ENCODE measurements around the gene HMGXB3.
A peak's percentile ranks its signal among the peaks of the same experiment; 100 is the strongest.

The HMGXB3 gene

DNA sequence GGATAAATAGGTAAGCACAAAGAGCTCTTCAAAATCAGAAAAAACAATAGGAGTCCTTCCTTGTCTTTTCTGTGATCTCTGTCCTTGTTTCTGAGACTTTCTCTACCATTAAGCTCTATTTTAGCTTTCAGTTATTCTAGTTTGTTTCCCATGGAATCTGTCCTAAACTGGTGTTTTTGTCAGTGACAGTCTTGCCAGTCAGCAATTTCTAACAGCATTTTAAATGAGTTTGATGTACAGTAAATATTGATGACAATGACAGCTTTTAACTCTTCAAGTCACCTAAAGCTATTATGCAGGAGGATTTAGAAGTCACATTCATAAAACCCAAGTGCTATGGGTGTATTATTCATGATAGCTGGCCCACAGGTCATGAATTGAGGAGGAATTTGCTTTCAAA lies 18.0 kb upstream of the HMGXB3 start:
- no peak for DNase-seq

DNA sequence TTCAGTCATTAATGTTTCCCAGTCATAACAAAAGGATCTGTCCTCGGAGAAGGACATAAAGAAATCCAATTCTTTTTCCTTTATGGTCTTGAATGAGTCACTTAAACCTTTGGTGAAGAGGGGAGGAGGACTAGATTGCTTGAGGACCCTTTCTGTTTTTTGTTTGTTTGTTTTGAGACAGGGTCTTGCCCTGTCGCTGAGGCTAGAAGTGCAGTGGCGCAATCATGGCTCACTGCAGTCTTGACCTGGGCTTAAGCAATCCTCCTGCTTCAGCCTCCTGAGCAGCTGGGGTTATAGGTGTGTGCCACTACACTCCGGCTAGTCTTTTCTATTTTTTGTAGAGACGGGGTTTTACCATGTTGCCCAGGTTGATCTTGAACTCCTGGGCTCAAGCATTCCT lies 12.4 kb upstream of the HMGXB3 start:
- DNase-seq: no peak

DNA sequence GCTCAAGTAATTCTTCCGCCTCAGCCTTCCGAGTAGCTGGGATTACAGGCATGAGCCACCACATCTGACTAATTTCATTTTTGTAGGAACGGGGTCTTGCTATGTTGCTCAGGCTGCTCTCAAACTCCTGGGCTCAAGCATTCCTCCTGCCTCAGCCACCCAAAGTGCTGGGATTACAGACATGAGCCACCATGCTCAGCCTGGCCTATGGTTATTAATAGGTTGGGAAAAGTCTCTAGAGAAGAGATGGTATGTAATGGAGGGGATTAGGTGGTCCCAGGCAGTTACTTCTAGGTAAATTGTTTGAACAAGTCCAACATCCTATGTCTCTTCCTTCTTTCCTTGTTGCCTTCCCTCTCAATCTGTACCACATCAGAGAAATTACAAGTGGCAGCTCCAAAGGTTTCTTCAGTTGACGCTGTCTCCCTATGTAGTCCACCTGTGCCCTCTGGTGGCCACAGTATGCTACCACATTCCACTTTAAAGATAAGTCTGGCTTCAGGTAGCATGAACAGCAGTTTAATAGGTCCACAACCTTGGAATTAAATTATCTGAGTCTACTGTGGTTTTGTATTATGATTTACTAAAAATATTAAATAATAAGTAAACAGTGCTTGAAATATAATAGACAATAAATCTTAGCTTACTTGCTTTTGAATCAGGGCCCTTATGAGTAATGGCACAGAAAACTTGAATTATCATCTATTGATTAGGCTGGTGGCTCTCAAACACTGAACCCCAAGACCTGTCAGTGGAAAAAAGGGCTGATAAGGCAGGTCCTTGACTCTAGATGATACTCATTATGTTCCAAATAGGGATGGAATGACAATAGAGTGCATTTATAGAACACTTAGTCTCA lies 9.8 kb upstream of the HMGXB3 start:
- DNase-seq: peak; percentile 32 to 82

DNA sequence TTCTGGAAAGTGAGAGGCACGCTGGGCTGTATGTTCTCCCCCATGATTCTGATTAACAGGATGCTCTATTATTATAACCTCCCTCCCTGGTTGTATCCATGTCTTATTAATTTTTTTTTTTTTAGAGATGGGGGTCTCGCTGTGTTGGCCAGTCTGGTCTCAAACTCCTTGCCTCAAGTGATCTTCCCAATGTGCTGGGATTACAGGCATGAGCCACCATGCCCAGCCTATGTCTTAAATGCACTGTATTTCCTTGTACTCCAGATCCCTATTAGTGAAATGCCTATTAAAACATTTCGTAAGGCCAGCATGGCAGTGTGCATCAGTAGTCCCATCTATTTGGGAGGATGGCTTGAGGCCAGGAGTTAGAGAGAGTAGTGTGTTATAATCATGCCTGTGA lies 7.1 kb upstream of the HMGXB3 start:
- no peak for DNase-seq

DNA sequence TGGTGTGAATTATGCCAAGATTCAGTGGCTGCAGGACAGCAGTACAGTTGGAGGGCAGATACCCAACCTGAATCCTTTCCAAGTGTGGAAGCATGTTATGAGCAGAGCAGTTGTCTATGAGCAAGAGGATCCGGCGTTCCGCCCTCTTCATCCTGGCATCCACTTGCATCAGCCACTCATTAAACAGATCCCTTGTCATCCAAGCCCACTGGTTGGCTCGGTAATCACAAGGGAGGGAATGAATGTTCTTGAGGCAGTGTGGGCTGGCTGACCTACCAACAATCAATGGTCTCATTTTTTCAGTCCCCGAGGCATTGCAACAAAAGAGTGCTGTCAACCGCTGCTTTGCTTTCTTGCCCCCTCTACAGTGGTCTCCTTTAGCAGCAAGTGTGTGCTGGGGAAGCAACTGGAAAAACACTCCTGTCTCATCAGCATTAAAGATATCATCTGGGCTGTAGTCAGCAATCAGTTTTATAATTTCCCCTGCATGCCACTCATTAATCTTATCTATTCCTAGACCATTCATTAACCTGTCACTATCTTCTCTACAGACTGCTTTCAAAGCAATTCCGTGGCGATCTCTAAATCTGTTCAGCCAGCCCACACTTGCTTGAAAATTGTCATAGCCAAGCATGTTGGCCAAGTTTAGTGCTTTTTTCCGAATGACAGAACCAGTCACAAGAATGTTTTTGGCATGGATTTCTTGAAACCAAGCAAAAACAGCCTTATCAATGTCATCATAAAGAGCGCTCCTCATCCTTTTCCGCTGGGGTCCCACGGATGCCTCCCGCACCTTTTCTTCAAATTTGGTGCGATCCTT lies 4.9 kb upstream of the HMGXB3 start:
- no peak for DNase-seq

DNA sequence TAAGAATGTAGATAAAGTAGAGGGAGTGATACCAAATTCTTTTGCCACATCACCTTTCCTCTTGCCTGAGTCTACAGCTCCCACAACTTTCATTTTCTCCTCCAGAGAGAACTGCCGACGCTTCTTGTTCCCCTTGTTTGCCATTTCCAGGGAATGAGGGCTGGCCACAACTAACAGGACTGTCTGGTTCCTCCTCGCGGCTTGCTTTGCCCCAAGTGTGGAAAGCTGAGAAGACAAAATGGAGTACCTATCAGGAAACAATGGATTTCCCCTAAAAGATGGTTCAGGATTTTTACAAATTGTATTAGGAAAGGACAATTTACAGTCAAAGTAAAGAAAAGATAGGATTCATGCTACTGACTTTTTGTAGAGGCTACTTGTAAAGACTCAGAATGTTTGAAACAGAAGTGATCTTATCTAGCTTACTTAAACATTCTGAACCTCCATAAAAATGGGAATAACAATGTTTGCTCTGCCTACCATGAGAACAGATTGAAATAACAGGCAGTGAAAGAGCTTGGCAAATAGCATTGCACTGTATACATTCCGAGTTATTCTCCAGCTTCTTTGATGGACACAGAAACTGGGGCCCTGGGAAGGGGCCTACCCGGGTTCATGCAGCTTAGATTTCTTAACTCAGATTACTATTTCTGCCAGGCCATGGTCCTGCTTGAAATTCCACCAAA lies 4.2 kb upstream of the HMGXB3 start:
- no peak for DNase-seq

DNA sequence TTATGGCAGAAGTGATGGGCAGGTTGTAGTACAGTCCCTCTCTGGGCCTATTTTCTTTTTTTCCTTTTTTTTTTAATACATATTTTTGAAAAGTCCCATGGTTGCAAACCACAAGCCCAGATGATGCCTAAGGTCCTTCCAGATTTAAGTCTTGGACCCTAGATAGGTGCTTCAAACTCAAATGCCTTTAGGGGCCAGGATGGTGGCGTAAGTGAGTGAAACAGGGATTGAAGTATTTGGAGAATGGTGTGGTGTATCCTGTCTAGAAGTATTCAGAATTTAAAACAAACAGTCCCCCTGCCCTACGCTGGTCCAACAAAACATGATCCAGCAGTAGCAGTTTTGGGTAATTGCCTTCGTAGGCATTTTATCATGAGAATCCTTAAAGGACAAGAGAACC lies 2.3 kb upstream of the HMGXB3 start:
- DNase-seq: no peak

DNA sequence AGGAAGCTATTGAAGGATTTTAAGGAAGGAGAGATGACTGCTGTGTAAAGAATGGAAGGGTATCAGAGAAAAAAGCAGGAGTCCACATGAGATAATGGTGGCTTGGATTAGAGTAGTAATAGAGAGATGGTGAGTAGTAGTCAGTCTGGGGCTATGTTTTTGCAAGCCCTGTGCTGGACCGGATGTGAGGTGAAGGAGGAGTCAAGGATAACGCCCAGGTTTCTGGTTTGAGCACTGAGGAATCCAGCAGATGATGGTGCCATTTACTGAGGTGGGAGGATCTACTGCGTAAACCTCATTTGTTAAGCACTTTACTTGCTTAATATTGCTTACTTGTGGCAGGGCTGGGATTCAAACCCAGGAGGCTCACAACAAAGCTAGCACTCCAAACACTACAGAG lies 1.2 kb upstream of the HMGXB3 start:
- DNase-seq: no peak

DNA sequence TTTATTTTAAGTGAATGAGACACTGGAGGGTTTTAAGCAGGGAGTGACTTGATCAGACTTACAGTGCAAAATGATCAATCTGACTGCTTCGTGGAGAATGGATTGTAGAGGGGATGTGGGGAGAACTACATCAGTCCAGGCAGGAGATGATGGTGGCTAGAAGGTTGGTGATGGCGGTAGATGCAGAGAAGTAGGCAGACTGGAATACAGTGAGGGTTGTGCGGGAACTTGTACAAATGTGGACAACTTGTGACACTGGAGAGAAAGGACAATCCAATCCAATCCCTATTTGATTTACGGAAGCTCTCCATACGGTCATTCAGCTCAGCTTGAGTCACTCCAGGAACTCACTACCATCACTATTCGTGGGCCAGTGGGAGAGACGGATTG lies 678 bp upstream of the HMGXB3 start:
- DNase-seq: no peak

DNA sequence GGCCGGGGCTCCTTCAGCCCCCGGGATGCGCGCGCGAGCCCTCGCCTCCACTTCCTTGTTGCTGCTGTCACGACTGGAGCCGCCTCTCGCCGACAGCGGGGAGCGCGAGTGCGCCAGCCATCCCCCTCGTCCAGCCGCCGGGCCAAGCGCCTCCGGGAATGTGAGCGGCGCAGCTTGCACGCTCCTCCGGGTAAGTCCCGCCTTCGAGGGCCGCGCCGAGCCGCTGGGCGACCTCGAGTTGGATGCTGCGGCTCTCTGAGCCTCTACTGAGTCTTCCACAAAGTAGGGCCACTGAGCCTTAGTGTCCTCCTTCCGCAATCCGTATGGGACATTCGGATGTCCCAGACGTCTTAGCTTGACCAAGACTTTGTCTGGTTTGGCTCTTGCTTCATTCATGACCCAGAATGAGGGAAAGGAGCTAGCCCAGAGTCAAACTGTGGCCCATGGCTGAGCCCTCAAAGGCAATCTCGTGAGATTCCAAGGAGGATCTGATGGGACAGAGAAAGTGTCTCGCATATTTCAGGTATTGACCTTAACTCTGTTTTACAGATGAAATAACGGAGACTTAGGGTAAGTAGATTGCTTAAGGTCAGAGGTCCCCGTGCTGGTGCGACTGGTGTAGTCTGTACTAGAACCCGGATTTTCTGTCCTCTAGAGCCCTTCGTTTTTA lies 586 bp downstream of the HMGXB3 start:
- DNase-seq: no peak

DNA sequence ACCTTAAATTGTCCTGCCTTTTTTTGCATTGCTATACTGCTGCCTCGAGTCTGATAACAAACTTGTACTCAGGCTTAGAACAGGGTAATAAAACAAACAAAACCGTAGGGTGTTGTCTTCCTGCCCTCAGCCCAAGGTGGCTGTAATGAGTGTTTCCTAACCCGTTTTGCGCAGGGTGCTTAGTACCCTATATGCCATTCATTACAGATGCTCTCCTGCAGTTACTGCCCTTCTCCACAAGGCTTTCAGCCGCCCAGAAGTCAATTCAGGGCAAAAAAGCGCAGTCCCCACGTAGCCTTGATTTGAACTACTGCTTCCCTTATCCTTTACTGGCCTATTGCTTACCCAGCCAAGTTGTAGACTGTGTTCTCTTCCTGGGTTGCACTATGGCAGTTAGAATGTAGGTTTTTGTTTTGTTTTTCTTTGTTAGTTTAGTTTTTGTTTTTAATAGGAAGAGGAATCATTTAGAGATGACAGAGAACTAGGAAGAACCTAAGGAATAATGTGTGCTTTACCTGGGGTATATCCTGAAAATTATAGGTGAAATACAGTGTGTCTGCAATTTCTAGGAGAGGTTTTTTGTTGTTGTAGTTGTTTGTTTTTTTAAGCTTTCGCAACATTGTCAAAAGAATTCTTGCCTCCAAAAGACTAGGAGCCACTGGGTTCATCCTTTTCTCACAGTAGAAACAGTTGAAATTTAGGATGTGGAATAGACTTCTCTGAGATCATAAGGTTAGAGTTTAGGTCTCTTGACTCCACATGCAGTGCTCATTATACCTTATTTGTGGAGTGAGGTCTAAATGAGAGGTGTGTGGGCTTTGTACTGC lies 1.3 kb downstream of the HMGXB3 start:
- DNase-seq: no peak

DNA sequence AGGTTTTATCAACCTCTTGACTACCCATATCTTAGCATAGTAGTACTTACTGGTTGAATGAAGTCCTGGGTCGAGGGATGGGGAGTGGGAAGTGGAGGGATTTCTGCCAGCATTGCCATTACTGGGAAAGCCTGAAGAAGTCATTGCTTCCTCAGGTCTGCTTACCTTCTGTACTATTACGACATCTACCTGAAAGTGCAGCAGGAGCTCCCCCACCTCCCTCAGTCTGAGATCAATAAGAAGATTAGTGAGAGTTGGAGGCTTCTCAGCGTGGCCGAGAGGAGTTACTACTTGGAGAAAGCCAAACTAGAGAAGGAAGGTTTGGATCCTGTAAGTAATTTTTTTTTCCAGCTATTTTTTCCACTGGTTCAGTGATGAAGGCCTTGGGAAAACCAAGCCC lies 5.8 kb downstream of the HMGXB3 start:
- no peak for DNase-seq

DNA sequence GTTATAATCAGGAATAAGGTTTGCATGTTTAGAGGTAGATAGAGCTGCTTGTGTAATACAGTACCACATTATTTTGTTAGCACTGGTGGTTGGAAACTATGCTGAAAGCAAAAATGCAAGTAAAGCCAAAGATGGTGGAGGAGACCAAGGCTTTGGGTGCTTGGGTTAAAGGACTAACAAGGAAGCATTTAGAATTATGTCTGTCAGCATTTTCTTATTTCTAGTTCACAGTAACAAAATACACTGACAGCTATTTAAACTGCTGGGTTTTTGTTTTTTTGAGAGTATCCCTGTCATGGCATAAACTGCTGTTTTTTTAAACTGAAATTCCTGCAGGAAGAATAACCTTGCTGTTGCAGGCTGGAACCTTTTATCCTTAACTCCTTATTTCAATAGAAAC lies 6.5 kb downstream of the HMGXB3 start:
- no peak for DNase-seq

DNA sequence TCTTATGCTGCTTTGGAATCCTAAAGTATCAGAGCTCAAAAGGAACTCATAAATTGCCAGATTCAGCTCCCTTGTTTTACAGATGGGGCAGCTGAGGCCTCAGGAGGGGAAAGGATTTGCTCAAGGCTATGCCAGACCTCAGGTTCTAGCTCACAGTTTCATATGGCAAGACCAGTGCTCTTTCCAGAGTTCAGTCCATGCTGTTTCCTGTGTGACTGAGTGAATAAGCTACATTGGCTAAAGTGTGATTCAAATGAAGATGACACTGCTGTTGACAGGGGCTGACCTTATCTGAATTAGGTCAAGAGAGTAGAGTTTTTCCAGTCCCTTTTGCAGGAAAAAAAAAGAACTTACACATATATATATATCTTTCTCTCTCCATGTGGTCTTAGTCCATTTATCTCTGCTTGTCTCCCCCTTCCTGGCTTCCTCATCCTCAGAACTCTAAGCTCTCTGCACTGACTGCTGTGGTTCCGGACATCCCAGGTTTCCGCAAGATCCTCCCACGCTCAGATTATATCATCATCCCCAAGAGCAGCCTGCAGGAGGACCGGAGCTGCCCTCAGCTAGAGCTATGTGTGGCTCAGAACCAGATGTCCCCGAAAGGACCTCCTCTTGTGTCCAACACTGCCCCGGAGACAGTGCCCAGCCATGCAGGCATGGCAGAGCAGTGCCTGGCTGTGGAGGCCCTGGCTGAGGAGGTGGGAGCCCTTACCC lies 9.3 kb downstream of the HMGXB3 start:
- DNase-seq: no peak

DNA sequence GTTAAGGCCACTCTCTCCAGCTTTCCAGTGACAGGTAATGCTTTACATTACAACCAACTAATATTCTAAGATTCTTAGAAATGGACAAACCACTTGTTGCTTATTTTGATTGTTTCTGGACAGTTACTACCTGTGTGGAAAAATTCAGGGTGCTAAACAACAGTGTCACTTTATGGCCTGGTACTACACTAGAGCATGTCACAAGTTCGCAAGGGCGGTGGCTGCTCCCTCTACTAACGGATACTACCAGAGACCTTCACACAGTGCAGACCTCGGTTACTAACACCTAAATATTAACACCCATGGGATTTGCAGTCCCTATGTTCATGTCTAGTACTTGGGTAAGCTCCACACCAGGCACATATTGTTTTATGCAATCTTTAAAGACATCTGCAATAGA lies 13.4 kb downstream of the HMGXB3 start:
- DNase-seq: no peak

DNA sequence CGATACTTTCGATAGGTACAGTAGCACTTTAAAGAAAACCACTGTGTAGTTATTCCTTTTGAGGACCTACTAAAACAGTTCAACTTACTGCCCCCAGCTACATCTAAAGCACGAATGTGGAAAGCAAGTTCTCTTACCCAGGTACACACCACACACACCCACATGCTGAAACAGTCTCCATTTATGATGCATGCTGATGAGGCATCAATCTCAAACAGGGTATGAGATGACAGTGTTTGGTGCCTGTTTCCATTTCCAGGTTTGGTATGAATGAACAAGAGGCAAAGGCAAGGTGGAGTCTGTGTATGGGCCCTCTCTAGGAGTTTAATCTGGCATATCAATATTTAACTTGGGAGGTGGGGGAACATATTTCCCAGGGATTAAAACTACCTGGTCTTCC lies 13.9 kb downstream of the HMGXB3 start:
- DNase-seq: no peak

DNA sequence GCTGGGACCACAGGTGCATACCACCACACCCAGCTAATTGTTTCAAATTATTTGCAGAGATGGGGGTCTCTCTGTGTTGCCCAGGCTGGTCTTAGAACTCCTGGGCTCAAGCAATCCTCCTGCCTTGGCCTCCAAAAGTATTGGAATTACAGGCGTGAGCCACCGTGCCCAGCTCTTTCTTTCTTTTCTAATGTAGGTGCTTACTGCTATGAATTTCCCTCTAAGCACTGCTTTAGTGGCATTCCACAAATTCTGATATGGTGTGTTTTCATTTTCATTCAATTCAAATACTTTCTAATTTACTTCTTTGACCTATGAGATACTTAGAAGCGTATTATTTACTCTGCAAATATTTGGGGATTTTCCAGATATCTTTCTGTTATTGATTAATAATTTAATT lies 14.9 kb downstream of the HMGXB3 start:
- no peak for DNase-seq

DNA sequence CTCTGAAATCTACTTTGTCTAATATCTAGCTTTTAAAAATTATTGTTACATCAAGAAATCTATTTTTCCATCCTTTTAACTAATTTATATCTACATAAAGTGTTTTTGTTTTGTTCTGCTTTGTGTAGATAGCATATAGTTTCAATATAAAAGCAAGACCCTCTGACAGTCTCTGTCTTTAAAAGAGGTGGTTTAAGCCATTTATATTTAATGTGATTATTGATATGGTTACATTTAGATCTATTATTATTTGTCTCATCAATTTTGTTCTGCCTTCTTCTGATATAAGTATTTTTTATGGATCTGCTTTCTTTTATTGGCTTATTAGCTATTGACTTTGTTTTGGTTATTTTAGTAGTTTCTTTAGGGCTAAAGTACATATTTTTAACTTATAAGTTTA lies 16.0 kb downstream of the HMGXB3 start:
- DNase-seq: no peak

DNA sequence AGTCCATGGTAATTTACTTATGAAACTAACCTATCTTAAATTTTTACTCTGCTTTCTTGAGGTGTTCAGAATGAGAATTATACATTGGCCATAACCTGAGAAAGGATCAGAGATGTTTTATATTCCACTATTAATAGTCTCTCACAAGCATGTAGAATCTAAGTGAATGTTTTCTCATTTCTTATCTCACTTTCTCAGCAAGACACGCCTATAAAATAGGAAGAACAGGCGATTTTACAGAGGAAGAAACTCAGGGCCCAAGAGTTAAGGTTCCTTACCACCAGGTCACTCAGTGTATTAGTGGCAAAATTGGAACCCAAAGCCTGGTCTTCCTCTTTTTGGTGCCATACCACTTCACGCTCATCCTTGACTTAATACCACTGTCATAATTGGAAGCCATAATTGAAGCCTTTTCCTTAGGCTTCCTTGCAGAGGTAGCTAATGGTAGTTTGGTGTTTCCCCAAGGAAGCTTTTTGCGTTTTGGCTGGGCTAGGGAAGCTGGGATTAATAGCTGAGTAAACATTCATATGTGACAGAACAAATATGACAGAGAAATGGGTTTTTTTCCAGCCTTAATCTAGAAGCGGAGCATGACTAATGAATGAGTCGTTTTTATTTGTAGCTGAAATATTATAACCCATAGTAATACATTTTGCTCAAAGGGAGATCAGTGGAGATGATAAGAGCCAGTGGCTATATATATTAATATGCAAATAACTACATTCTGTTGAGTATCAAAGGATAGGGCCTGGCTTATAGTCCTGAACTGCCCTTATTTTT lies 16.9 kb downstream of the HMGXB3 start:
- no peak for DNase-seq

DNA sequence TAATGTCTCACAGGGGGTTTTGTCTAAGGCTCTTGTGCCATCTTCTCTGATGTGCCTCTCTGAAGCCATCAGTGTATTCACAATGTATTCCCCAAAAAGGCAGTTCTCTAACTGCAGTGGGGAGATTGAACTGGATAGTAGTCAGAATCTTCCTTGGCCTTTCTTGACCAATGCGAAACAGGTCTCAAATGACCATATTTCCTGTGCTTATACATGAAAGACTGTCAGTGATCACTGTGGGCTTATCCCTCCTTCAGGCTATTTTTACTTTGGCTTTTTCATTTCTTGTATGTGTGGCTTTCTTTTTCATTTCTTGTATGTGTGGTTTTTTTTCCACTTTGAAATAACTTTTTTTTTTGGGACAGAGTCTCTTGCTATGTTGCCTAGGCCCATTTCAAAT lies 19.7 kb downstream of the HMGXB3 start:
- DNase-seq: no peak
